Immature natural killer cell (primary cell): Measurements from ENCODE around the gene TMEM17. TPM values are rescaled to one million over a fixed set of nuclear protein-coding genes. Genes with fewer than 3 reads are reported as not detected.
"Not testable (repeated sequence)": the region's sequence is repeated elsewhere in the genome, so short reads cannot be mapped to it uniquely, and the experiment has no call there.

Experiments
- DNase-seq, 3 donors: peaks; one replicate each; pipeline ENCODE4 v3.0.0; 2022; ENCODE audit warnings: mixed read lengths in 1 of 3
- H3K27ac Mint-ChIP-seq, 6 donors: one replicate each; pipeline ENCODE4 v1.8.0; 2020; ENCODE audit warnings: mixed read lengths in 6 of 6, mild to moderate bottlenecking in 5 of 6, inconsistent platforms in 4 of 6, moderate library complexity in 3 of 6
- H3K27me3 Mint-ChIP-seq, 3 donors: one replicate each; pipeline ENCODE4 v1.8.0; 2020 to 2021; ENCODE audit warnings: low read depth in 3 of 3, mild to moderate bottlenecking in 3 of 3, mixed read lengths in 3 of 3, moderate library complexity in 3 of 3, inconsistent platforms in 1 of 3
- H3K36me3 Mint-ChIP-seq, 3 donors: one replicate each; pipeline ENCODE4 v1.8.0; 2020; ENCODE audit warnings: mixed read lengths in 3 of 3, inconsistent platforms in 2 of 3, mild to moderate bottlenecking in 2 of 3
- H3K4me1 Mint-ChIP-seq, 2 donors: one replicate each; pipeline ENCODE4 v1.8.0; 2020; ENCODE audit warnings: inconsistent platforms in 2 of 2, mild to moderate bottlenecking in 2 of 2, mixed read lengths in 2 of 2, moderate library complexity in 1 of 2
- H3K4me3 Mint-ChIP-seq, 5 donors: one replicate each; pipeline ENCODE4 v1.8.0; 2020; ENCODE audit warnings: mild to moderate bottlenecking in 5 of 5, mixed read lengths in 5 of 5, inconsistent platforms in 3 of 5, moderate library complexity in 3 of 5
- H3K9me3 Mint-ChIP-seq, 6 donors: one replicate each; pipeline ENCODE4 v1.8.0; 2020; ENCODE audit warnings: mild to moderate bottlenecking in 6 of 6, mixed read lengths in 6 of 6, inconsistent platforms in 4 of 6, moderate library complexity in 3 of 6
- polyA plus RNA-seq, 3 donors: library from polyadenylated mRNA; unstranded; fragments of 300-500 nt; fragmentation: Illumina TruSeq; gene quantifications; one replicate each; pipeline ENCODE4 v1.2.3, GENCODE V29; 2021

The TMEM17 gene
- polyA plus RNA-seq, 3 donors from 2014 or later = 0.11 to 2.2 (median 0.59) TPM

GRCh38 chr2:62527478-62528210 lies 21.6 kb upstream of the TMEM17 start:
- Mint-ChIP-seq H3K4me3 (no peak overlapping the region), H3K27me3 (peaks cover 1 to 4% (median 2%) of the 10 kb centered on the region in 3 donors), H3K9me3 (peaks cover 0 to 4% (median 0%) of the 10 kb centered on the region in 6 donors), H3K27ac (no peak overlapping the region), H3K36me3 (no peaks in the 10 kb centered on the region), H3K4me1 (no peaks in the 10 kb centered on the region)
- no peak for DNase-seq

- no peak for DNase-seq
- Mint-ChIP-seq H3K27ac (no peak overlapping the region), H3K36me3 (no peaks in the 10 kb centered on the region), H3K4me1 (no peaks in the 10 kb centered on the region), H3K4me3 (no peak overlapping the region), H3K27me3 (peaks cover 0 to 4% (median 2%) of the 10 kb centered on the region in 3 donors), H3K9me3 (no peaks in the 10 kb centered on the region)
Measured at GRCh38 chr2:62526531-62527381, 20.8 kb upstream of the TMEM17 start.

GRCh38 chr2:62525549-62526269 lies 19.7 kb upstream of the TMEM17 start:
- no peaks in the 10 kb centered on the region for H3K9me3 Mint-ChIP-seq
- no peak overlapping the region for H3K27ac Mint-ChIP-seq
- H3K36me3 Mint-ChIP-seq = no peaks in the 10 kb centered on the region
- no peak overlapping the region for H3K4me3 Mint-ChIP-seq
- no peak for DNase-seq
- H3K27me3 Mint-ChIP-seq = peaks cover 0 to 3% (median 2%) of the 10 kb centered on the region in 3 donors
- H3K4me1 Mint-ChIP-seq = no peaks in the 10 kb centered on the region

- peaks cover 0 to 4% (median 3%) of the 10 kb centered on the region in 3 donors for H3K27me3 Mint-ChIP-seq
- peaks cover 0 to 1% (median 0%) of the 10 kb centered on the region in 6 donors for H3K9me3 Mint-ChIP-seq
- H3K4me3 Mint-ChIP-seq = no peak overlapping the region
Measured at GRCh38 chr2:62524293-62524941, 18.4 kb upstream of the TMEM17 start.

GRCh38 chr2:62521061-62521460 lies 15.1 kb upstream of the TMEM17 start:
- not testable (repeated sequence) for H3K4me3 Mint-ChIP-seq, DNase-seq, H3K4me1 Mint-ChIP-seq, H3K9me3 Mint-ChIP-seq, H3K27me3 Mint-ChIP-seq, H3K36me3 Mint-ChIP-seq, H3K27ac Mint-ChIP-seq

More at GRCh38 chr2:62524293-62524941, 18.4 kb upstream of the TMEM17 start:
- Mint-ChIP-seq H3K36me3 (no peaks in the 10 kb centered on the region), H3K4me1 (no peaks in the 10 kb centered on the region), H3K27ac (no peak overlapping the region)
- DNase-seq = no peak

GRCh38 chr2:62512384-62512783 lies 6.4 kb upstream of the TMEM17 start:
- H3K36me3 Mint-ChIP-seq = no peaks in the 10 kb centered on the region
- no peak overlapping the region for H3K4me3 Mint-ChIP-seq
- H3K9me3 Mint-ChIP-seq = peaks cover 0 to 7% (median 0%) of the 10 kb centered on the region in 6 donors
- DNase-seq = no peak
- H3K27ac Mint-ChIP-seq = no peak overlapping the region
- no peaks in the 10 kb centered on the region for H3K4me1 Mint-ChIP-seq
- peaks cover 0 to 19% (median 6%) of the 10 kb centered on the region in 3 donors for H3K27me3 Mint-ChIP-seq

GRCh38 chr2:62511636-62512035 lies 5.6 kb upstream of the TMEM17 start:
- DNase-seq = no peak
- peaks cover 0 to 2% of the 10 kb centered on the region in 2 donors for H3K4me1 Mint-ChIP-seq
- no peak overlapping the region for H3K4me3 Mint-ChIP-seq
- H3K9me3 Mint-ChIP-seq = no peaks in the 10 kb centered on the region
- no peaks in the 10 kb centered on the region for H3K36me3 Mint-ChIP-seq
- no peak overlapping the region for H3K27ac Mint-ChIP-seq
- peaks cover 0 to 19% (median 6%) of the 10 kb centered on the region in 3 donors for H3K27me3 Mint-ChIP-seq

GRCh38 chr2:62506421-62506750 lies 391 bp upstream of the TMEM17 start:
- Mint-ChIP-seq H3K27me3 (peaks cover 1 to 7% (median 2%) of the 10 kb centered on the region in 3 donors), H3K36me3 (no peaks in the 10 kb centered on the region), H3K9me3 (no peaks in the 10 kb centered on the region), H3K4me3 (peak overlapping the region; percentile 71 to 86 (median 83)), H3K4me1 (peaks cover 8 to 15% of the 10 kb centered on the region in 2 donors), H3K27ac (peak overlapping the region in 2 of 6 donors; percentile 3 to 70)
- no peak for DNase-seq

- Mint-ChIP-seq H3K4me1 (peaks cover 8 to 15% of the 10 kb centered on the region in 2 donors), H3K36me3 (no peaks in the 10 kb centered on the region), H3K27ac (peak overlapping the region in 1 of 6 donors; percentile 61), H3K4me3 (peak overlapping the region; percentile 75 to 86 (median 83)), H3K9me3 (no peaks in the 10 kb centered on the region), H3K27me3 (peaks cover 1 to 6% (median 2%) of the 10 kb centered on the region in 3 donors)
- DNase-seq = no peak
Measured at GRCh38 chr2:62505109-62505749, 766 bp downstream of the TMEM17 start.

GRCh38 chr2:62504657-62505056 lies 1.3 kb downstream of the TMEM17 start:
- Mint-ChIP-seq H3K36me3 (no peaks in the 10 kb centered on the region), H3K27ac (no peak overlapping the region), H3K27me3 (peaks cover 1 to 6% (median 2%) of the 10 kb centered on the region in 3 donors), H3K9me3 (no peaks in the 10 kb centered on the region), H3K4me3 (peak overlapping the region; percentile 14 to 86 (median 83)), H3K4me1 (peaks cover 8 to 15% of the 10 kb centered on the region in 2 donors)
- no peak for DNase-seq

- Mint-ChIP-seq H3K4me3 (no peak overlapping the region), H3K36me3 (no peaks in the 10 kb centered on the region), H3K27ac (no peak overlapping the region), H3K4me1 (peaks cover 8 to 15% of the 10 kb centered on the region in 2 donors), H3K27me3 (peaks cover 2 to 3% (median 2%) of the 10 kb centered on the region in 3 donors), H3K9me3 (no peaks in the 10 kb centered on the region)
- DNase-seq = no peak
Measured at GRCh38 chr2:62501794-62502500, 4.0 kb downstream of the TMEM17 start.

GRCh38 chr2:62501069-62501468 lies 4.9 kb downstream of the TMEM17 start:
- peaks cover 4 to 7% of the 10 kb centered on the region in 2 donors for H3K4me1 Mint-ChIP-seq
- DNase-seq = no peak
- no peak overlapping the region for H3K4me3 Mint-ChIP-seq
- H3K36me3 Mint-ChIP-seq = no peaks in the 10 kb centered on the region
- peaks cover 0 to 2% (median 1%) of the 10 kb centered on the region in 3 donors for H3K27me3 Mint-ChIP-seq
- H3K27ac Mint-ChIP-seq = no peak overlapping the region
- H3K9me3 Mint-ChIP-seq = no peaks in the 10 kb centered on the region
